NCI-H69 (cell line): ENCODE results near the gene TMEM240.
"Not testable (repeated sequence)": the region's sequence is repeated elsewhere in the genome, so short reads cannot be mapped to it uniquely, and the experiment has no call there.

Experiments used
- DNase-seq: peaks from one replicate; lab custom pipeline; 2025; lab: John Stamatoyannopoulos, UW

Gene TMEM240

GRCh38 chr1:1540818-1541628, 599 bp upstream of the TMEM240 start:
- no peak for DNase-seq

GRCh38 chr1:1539310-1540089, 924 bp downstream of the TMEM240 start:
- no peak for DNase-seq

GRCh38 chr1:1538989-1539309, 1.5 kb downstream of the TMEM240 start:
- DNase-seq: no peak

GRCh38 chr1:1538334-1538733, 2.1 kb downstream of the TMEM240 start:
- no peak for DNase-seq

GRCh38 chr1:1537626-1538250, 2.7 kb downstream of the TMEM240 start:
- DNase-seq: no peak

DNA sequence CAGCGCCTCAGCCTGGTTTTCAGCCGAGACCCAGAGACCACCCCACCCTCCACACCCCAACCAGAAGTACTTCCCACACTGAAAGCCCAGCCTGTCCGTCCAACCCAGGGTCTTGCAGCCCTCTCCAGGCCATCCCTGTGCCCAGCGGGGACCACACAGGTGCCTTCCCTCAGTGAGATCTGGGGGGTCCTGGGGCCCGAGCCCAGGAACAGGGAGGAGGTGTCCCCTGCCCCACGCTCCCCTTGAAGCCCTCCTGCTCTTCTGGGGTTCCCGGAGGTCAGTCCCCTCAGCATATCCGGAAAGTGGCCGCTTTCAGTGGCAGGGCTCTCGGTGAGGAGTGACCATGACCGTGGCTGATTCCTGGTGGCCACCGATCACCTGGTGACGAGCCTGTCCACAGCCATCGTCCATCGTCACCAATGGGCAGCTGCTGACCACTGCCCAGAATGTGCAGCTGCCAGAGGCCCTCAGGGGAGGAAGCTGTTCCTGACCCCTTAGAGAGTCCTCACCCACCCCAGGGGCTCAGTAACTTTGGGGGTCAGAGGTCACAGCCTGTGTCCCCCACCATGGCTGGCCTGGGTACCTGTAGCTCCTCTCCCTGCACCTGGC, 3.4 kb downstream of the TMEM240 start:
- no peak for DNase-seq

DNA sequence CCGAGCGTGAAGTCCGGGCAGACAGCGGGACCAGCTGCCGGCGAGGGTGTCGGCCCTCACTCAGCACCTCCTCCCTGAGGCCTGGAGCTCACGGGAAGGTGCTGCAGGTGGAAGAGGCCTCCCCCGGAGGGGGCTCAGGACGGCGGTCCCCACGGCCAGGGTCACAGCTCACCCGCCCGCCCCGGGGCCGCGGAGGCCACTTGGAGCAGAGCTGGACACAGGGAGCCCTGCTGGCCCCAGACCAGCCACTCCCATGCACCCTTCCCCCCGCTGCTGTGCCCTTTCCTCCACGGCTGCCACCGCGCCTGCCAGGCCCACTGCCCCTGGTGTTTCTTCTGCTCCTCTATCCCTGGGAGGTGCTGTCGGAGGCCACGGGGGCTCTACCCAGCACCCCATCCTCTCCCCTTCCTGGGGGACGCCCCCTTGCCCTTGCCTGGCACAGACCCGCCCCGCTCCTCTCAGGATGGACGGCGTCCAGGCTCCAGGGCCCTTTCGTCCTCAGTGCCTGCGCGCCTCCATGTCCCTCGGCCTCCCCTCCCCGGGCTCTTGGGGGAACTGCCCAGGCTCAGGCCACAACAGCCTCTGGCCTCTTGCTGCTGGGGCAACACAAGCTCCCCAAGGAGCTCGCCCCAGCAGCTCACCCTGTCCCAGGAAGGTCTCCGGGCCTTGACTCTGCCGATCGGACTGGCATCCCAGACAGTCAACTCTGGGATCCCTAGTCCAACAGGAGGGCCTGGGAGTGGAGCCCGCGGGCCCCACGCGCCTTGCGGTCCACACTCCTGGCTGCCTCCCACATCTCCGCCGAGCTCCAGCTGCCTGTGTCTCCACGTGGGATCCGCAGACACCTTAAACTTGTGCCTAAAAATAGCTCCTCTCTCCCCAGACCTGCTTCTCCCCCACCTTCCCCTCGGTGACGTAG, 4.1 kb downstream of the TMEM240 start:
- no peak for DNase-seq

DNA sequence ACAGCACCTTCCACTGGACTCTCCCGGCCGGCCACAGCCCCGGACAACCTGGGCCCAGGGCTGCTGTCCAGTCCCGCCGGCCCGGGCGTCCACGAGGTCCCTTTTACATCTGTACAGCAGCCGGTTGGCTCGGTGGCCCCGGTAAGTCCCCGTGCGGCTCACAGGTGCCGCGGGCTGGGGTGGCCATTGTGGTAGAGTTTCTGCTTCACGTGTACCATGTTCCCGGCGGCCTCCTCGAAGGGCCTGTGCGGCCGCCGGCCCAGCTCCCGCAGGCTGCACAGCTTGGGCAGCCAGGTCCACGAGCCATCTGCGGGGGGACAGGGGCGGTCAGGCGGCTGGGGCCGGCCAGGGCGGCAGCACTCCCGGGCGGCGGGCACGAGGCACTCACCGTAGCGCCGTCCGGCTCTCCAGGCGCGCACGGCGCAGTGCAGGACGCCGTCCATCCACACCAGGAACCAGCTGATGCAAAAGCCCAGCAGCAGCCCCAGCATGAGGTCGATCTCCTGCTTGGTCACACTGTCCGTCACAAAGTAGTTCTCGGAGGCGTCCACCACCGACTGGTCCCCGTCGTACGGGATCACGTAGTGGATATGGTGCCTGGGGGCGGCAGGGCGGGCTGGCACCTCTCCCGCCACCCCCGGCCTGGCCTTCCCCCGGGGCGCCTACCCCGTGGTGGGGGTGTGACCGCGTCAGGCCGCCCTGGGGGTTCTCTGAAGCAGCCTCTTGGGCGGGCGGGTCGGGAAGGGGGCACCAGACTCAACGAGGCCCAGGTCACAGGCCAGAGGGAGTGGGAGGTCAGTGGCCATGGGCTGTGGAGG, 5.0 kb downstream of the TMEM240 start:
- no peak for DNase-seq

GRCh38 chr1:1534401-1535154, 5.8 kb downstream of the TMEM240 start:
- no peak for DNase-seq

DNA sequence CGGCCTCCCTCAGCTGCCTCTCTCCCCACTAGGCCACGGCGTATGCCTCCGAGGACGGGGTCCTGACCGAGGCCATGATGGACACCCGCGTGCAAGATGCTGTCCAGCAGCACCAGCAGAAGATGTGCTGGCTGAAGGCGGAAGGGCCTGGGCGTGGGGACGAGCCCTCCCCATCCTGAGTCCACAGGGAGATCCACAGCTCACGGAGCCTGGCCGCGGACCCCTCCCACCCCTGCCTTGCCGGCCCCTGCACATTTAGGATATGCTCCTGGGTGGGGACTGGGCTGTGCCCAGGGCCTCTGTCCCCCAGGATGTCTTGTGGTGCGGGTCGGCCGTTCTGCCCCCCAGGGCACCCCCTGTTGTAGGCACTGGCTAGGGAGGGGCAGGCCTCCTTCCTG, 6.5 kb downstream of the TMEM240 start:
- not testable (repeated sequence) for DNase-seq

DNA sequence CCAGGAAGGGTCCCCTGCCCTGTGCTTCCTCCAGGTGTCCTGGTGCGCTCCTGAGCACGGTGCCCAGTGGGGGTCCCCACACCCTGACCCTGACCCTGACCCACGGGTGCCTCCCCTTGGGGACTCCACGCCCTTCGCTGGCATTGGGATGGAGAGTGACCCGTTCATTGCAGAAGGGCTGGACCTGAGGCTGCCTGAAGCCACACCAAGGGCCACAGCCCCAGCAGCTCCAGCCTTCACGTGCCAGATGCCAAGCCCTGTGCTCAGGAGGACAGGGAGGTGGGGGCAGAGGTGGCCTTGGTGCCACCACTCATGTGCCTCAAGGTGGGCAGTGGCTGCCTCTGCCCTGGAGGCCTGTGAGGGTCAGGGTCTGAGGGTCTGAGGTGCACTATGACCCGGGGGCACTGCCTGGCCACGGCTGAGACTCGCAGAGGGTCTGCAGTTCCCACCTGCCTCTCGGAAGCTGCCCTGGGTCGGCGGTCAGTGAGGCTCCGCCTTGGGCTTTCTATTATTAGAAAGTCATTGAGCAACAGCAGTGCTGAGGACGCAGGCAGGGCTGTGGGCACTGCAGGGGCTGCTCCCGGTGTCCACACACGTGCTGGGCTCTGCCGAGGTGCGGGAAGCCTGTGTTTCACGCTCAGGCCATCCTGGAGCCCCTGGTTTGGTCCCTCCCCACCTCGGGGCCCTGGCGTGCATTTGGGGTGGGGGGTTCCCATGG, 7.1 kb downstream of the TMEM240 start:
- DNase-seq: not testable (repeated sequence)

DNA sequence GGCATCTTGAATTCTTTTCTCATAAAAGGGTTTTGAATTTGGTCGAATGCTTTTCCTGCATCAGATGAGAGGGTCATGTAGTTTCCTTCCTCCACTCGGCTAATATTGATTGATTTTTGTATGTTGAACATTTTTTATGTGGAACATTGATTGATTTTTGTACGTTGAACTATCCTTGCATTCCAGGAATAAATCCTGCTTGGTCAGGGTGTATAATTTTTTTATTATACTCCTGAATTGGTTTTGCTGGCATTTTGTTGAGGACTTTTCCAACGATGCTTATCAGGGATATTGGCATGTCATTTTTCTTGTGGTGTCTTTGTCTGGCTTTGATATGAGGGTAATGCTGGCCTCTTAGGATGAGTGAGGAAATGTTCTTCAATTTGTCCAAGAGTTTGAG, 8.5 kb downstream of the TMEM240 start:
- no peak for DNase-seq

- DNase-seq: no peak
Measured at GRCh38 chr1:1529936-1530335, 10.5 kb downstream of the TMEM240 start.

- DNase-seq: no peak
Measured at GRCh38 chr1:1529321-1529720, 11.1 kb downstream of the TMEM240 start.

GRCh38 chr1:1528301-1529267, 11.8 kb downstream of the TMEM240 start:
- DNase-seq: no peak

GRCh38 chr1:1527092-1527816, 13.2 kb downstream of the TMEM240 start:
- no peak for DNase-seq

DNA sequence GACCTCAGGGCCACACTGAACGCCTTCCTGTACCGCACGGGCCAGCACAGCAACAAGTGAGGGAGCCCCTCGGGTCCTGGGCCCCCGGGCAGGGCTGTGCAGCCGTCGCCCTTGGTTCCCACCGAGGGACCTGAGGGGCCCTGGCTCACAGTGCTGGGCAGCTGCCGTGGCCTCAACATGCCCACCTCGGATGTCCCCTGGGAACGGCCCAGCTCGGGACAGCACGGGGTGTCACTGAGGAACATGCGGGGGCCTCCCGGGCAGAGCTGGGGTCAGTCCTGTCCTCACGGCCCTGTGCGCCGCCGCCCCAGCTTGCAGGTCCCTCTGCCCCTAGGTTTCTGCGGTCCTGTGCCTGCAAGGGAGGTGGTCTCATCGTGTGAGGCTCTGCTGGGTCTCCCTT, 13.9 kb downstream of the TMEM240 start:
- DNase-seq: not testable (repeated sequence)
